Astrocyte (in vitro differentiated cells and primary cell): Measurements from ENCODE around the gene RBM47.

Experiments used
- CTCF ChIP-seq: IDR thresholded peaks from 2 replicates; pipeline ENCODE4 v1.5.1; 2011; ENCODE audit warnings: low read depth, mild to moderate bottlenecking, inconsistent platforms, low read length, moderate library complexity; ENCODE audit not compliant: insufficient read depth
- EZH2 ChIP-seq: IDR thresholded peaks from 2 replicates; pipeline ENCODE4 v1.6.1; 2012; ENCODE audit warnings: mild to moderate bottlenecking, low read length, inconsistent platforms; ENCODE audit not compliant: insufficient read depth

GRCh38 chr4:40557736-40558135, 71.9 kb downstream of the RBM47 start:
- no peak for TF ChIP-seq CTCF
- no peak for TF ChIP-seq EZH2
